Measurements from ENCODE around the gene TMF1. TPM values are rescaled to one million over a fixed set of nuclear protein-coding genes. Genes with fewer than 3 reads are reported as not detected.

The TMF1 gene
- total and polyA plus RNA-seq, 5 donors from 2014 or later: 32.9 to 71.3 (median 36.6) TPM

- Histone ChIP-seq H3K27ac (ENCODE audit: insufficient read depth, low read length, poor library complexity, severe bottlenecking) (peak within 1 kb of the TSS; percentile 92), H3K27me3 (ENCODE audit: control insufficient read depth, insufficient read depth, low read length) (no peaks in the 10 kb centered on the region), H3K36me3 (ENCODE audit: control insufficient read depth, insufficient read depth, low read length) (no peaks in the 10 kb centered on the region), H3K4me1 (ENCODE audit: control insufficient read depth, insufficient read depth, low read length, poor library complexity, severe bottlenecking) (peaks cover 82% of the 10 kb centered on the region), H3K4me3 (ENCODE audit: low read depth, low read length) (peak within 1 kb of the TSS; percentile 91), H3K9me3 (ENCODE audit: control insufficient read depth in 2 of 2, low read length in 2 of 2) (no peaks in the 10 kb centered on the region)
- no peaks in the 10 kb centered on the region for H3K27me3 Mint-ChIP-seq
- peak; percentile 76 for ATAC-seq (ENCODE audit: low read depth in 2 of 2)
- peaks cover 37 to 74% (median 49%) of the 10 kb centered on the region in 4 donors for H3K4me1 Mint-ChIP-seq
- peak within 1 kb of the TSS; percentile 95 to 99 (median 97) for H3K27ac Mint-ChIP-seq
- H3K9me3 Mint-ChIP-seq: no peaks in the 10 kb centered on the region
- H3K36me3 Mint-ChIP-seq: peaks cover 10% of the 10 kb centered on the region
- H3K4me3 Mint-ChIP-seq: peak within 1 kb of the TSS; percentile 93 to 99 (median 98)
- DNase-seq: peak; percentile 87 to 97 (median 89)
These were observed 32.4 kb upstream of the TMF1 start, which contains the start of gene ARL6IP5 for GRCh38 chr3:69084326-69085167. TSS of gene ARL6IP5 (plus strand) at chr3:69084937. CDS start at chr3:69085048, 111 bp downstream.

- Histone ChIP-seq H3K4me3 (ENCODE audit: low read depth, low read length) (peak overlapping the region; percentile 91), H3K27me3 (ENCODE audit: control insufficient read depth, insufficient read depth, low read length) (no peaks in the 10 kb centered on the region)
- H3K27me3 Mint-ChIP-seq: no peaks in the 10 kb centered on the region
These were observed 30.7 kb upstream of the TMF1 start for GRCh38 chr3:69082805-69083204.

DNA sequence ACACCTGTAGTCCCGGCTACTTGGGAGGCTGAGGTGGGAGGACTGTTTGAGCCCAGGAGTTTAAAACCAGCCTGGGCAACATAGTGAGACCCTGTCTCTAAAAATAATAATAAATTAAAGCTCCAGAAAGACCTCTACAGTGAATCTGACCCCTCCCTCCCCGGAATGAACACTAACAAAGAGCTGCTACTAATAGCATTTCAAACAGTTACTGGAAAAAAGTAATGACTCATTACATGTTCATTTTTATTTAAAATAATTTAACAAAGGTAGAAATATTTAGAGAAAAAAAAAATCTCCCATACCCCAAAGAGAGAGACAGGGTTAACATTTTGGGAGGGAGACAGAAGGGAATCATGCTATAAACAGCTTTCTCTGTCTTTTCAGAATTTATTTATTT lies 30.2 kb upstream of the TMF1 start:
- no peaks in the 10 kb centered on the region for H3K9me3 ChIP-seq (ENCODE audit: control insufficient read depth in 2 of 2, low read length in 2 of 2)
- no peak for ATAC-seq (ENCODE audit: low read depth in 2 of 2)
- H3K4me1 ChIP-seq (ENCODE audit: control insufficient read depth, insufficient read depth, low read length, poor library complexity, severe bottlenecking): peaks cover 82% of the 10 kb centered on the region
- H3K27me3 ChIP-seq (ENCODE audit: control insufficient read depth, insufficient read depth, low read length): no peaks in the 10 kb centered on the region
- Mint-ChIP-seq H3K4me1 (peaks cover 41 to 77% (median 53%) of the 10 kb centered on the region in 4 donors), H3K27me3 (no peaks in the 10 kb centered on the region), H3K4me3 (peak overlapping the region; percentile 64 to 98 (median 86)), H3K9me3 (no peaks in the 10 kb centered on the region), H3K36me3 (peaks cover 6% of the 10 kb centered on the region), H3K27ac (peak overlapping the region; percentile 96 to 99 (median 97))
- H3K4me3 ChIP-seq (ENCODE audit: low read depth, low read length): peak overlapping the region; percentile 91
- H3K36me3 ChIP-seq (ENCODE audit: control insufficient read depth, insufficient read depth, low read length): no peaks in the 10 kb centered on the region
- H3K27ac ChIP-seq (ENCODE audit: insufficient read depth, low read length, poor library complexity, severe bottlenecking): peak overlapping the region; percentile 92
- no peak for DNase-seq

More at GRCh38 chr3:69082805-69083204, 30.7 kb upstream of the TMF1 start:
- Histone ChIP-seq H3K27ac (ENCODE audit: insufficient read depth, low read length, poor library complexity, severe bottlenecking) (peak overlapping the region; percentile 92), H3K4me1 (ENCODE audit: control insufficient read depth, insufficient read depth, low read length, poor library complexity, severe bottlenecking) (peaks cover 82% of the 10 kb centered on the region), H3K36me3 (ENCODE audit: control insufficient read depth, insufficient read depth, low read length) (no peaks in the 10 kb centered on the region), H3K9me3 (ENCODE audit: control insufficient read depth in 2 of 2, low read length in 2 of 2) (no peaks in the 10 kb centered on the region)
- Mint-ChIP-seq H3K9me3 (no peaks in the 10 kb centered on the region), H3K27ac (peak overlapping the region; percentile 96 to 99 (median 97)), H3K4me1 (peaks cover 39 to 74% (median 49%) of the 10 kb centered on the region in 4 donors), H3K4me3 (peak overlapping the region; percentile 64 to 98 (median 86)), H3K36me3 (peaks cover 6% of the 10 kb centered on the region)
- ATAC-seq (ENCODE audit: low read depth in 2 of 2) (peak; percentile 8 to 9), DNase-seq (peak; percentile 26 to 59 (median 57))

GRCh38 chr3:69081583-69082262 lies 29.6 kb upstream of the TMF1 start:
- ATAC-seq (ENCODE audit: low read depth in 2 of 2) (no peak), DNase-seq (no peak)
- Mint-ChIP-seq H3K4me3 (peak overlapping the region; percentile 38 to 93 (median 66)), H3K36me3 (peaks cover 8% of the 10 kb centered on the region), H3K4me1 (peaks cover 43 to 78% (median 56%) of the 10 kb centered on the region in 4 donors), H3K9me3 (no peaks in the 10 kb centered on the region), H3K27ac (peak overlapping the region; percentile 96 to 99 (median 97)), H3K27me3 (no peaks in the 10 kb centered on the region)
- H3K36me3 ChIP-seq (ENCODE audit: control insufficient read depth, insufficient read depth, low read length): no peaks in the 10 kb centered on the region
- H3K4me3 ChIP-seq (ENCODE audit: low read depth, low read length): peak overlapping the region; percentile 91
- H3K4me1 ChIP-seq (ENCODE audit: control insufficient read depth, insufficient read depth, low read length, poor library complexity, severe bottlenecking): peaks cover 82% of the 10 kb centered on the region
- no peaks in the 10 kb centered on the region for H3K9me3 ChIP-seq (ENCODE audit: control insufficient read depth in 2 of 2, low read length in 2 of 2)
- H3K27me3 ChIP-seq (ENCODE audit: control insufficient read depth, insufficient read depth, low read length): no peaks in the 10 kb centered on the region
- peak overlapping the region; percentile 92 for H3K27ac ChIP-seq (ENCODE audit: insufficient read depth, low read length, poor library complexity, severe bottlenecking)

GRCh38 chr3:69080233-69080920 lies 28.2 kb upstream of the TMF1 start, which contains the start of gene UBA3:
TSS of gene UBA3 (minus strand) at chr3:69080365. CDS start at chr3:69080353, 12 bp downstream.
- peak; percentile 88 to 95 (median 89) for DNase-seq
- Histone ChIP-seq H3K9me3 (ENCODE audit: control insufficient read depth in 2 of 2, low read length in 2 of 2) (no peaks in the 10 kb centered on the region), H3K27me3 (ENCODE audit: control insufficient read depth, insufficient read depth, low read length) (no peaks in the 10 kb centered on the region), H3K4me1 (ENCODE audit: control insufficient read depth, insufficient read depth, low read length, poor library complexity, severe bottlenecking) (peaks cover 74% of the 10 kb centered on the region), H3K4me3 (ENCODE audit: low read depth, low read length) (peak within 1 kb of the TSS; percentile 99), H3K36me3 (ENCODE audit: control insufficient read depth, insufficient read depth, low read length) (peaks cover 6% of the 10 kb centered on the region), H3K27ac (ENCODE audit: insufficient read depth, low read length, poor library complexity, severe bottlenecking) (peak within 1 kb of the TSS; percentile 92)
- H3K4me1 Mint-ChIP-seq: peaks cover 43 to 77% (median 56%) of the 10 kb centered on the region in 4 donors
- H3K27ac Mint-ChIP-seq: peak within 1 kb of the TSS; percentile 96 to 99 (median 97)
- no peaks in the 10 kb centered on the region for H3K9me3 Mint-ChIP-seq
- H3K36me3 Mint-ChIP-seq: peaks cover 3% of the 10 kb centered on the region
- H3K4me3 Mint-ChIP-seq: peak within 1 kb of the TSS; percentile 88 to 93 (median 92)
- no peaks in the 10 kb centered on the region for H3K27me3 Mint-ChIP-seq
- ATAC-seq (ENCODE audit: low read depth in 2 of 2): peak; percentile 69 to 76

GRCh38 chr3:69079269-69080159 lies 27.4 kb upstream of the TMF1 start:
- Mint-ChIP-seq H3K9me3 (no peaks in the 10 kb centered on the region), H3K36me3 (peaks cover 3% of the 10 kb centered on the region), H3K4me3 (peak overlapping the region; percentile 88 to 93 (median 92)), H3K27me3 (no peaks in the 10 kb centered on the region), H3K27ac (peak overlapping the region; percentile 69 to 93 (median 93)), H3K4me1 (peaks cover 42 to 75% (median 54%) of the 10 kb centered on the region in 4 donors)
- peaks cover 14% of the 10 kb centered on the region for H3K36me3 ChIP-seq (ENCODE audit: control insufficient read depth, insufficient read depth, low read length)
- DNase-seq (no peak), ATAC-seq (ENCODE audit: low read depth in 2 of 2) (no peak)
- H3K27ac ChIP-seq (ENCODE audit: insufficient read depth, low read length, poor library complexity, severe bottlenecking): peak overlapping the region; percentile 92
- no peaks in the 10 kb centered on the region for H3K9me3 ChIP-seq (ENCODE audit: control insufficient read depth in 2 of 2, low read length in 2 of 2)
- H3K4me3 ChIP-seq (ENCODE audit: low read depth, low read length): peak overlapping the region; percentile 99
- peaks cover 74% of the 10 kb centered on the region for H3K4me1 ChIP-seq (ENCODE audit: control insufficient read depth, insufficient read depth, low read length, poor library complexity, severe bottlenecking)
- H3K27me3 ChIP-seq (ENCODE audit: control insufficient read depth, insufficient read depth, low read length): no peaks in the 10 kb centered on the region

All from CD4-positive, CD25-positive, alpha-beta regulatory T cell (primary cell).